Measurements from ENCODE around the gene ETFBKMT.
"Not testable (repeated sequence)": the region's sequence is repeated elsewhere in the genome, so short reads cannot be mapped to it uniquely, and the experiment has no call there.

Gene ETFBKMT

GRCh38 chr12:31664038-31664437, 4.5 kb downstream of the ETFBKMT start:
- no peak overlapping the region for H3K4me2 ChIP-seq (ENCODE audit: low read length)
- no peaks in the 10 kb centered on the region for H3K36me3 ChIP-seq (ENCODE audit: control insufficient read depth, insufficient read depth, low read length)
- no peak overlapping the region for H3K9ac ChIP-seq
- TF ChIP-seq CTCF (IDR thresholded peaks at IDR 0.05): no peak
- H3K9me3 ChIP-seq (ENCODE audit: control insufficient read depth, low read length): no peaks in the 10 kb centered on the region
- no peaks in the 10 kb centered on the region for H3K4me1 ChIP-seq
- no peaks in the 10 kb centered on the region for H3K27me3 ChIP-seq (ENCODE audit: control insufficient read depth, insufficient read depth, low read length)
- no peak overlapping the region for H3K27ac ChIP-seq
- no peak overlapping the region for H2AFZ ChIP-seq
- H3K79me2 ChIP-seq: no peaks in the 10 kb centered on the region
- H3K4me3 ChIP-seq (ENCODE audit: low read depth, low read length): no peak overlapping the region

- Histone ChIP-seq H3K36me3 (ENCODE audit: control insufficient read depth, insufficient read depth, low read length) (no peaks in the 10 kb centered on the region), H3K4me1 (no peaks in the 10 kb centered on the region), H3K9ac (no peak overlapping the region), H3K79me2 (no peaks in the 10 kb centered on the region), H3K27ac (no peak overlapping the region), H3K9me3 (ENCODE audit: control insufficient read depth, low read length) (no peaks in the 10 kb centered on the region), H3K4me3 (ENCODE audit: low read depth, low read length) (no peak overlapping the region), H3K27me3 (ENCODE audit: control insufficient read depth, insufficient read depth, low read length) (no peaks in the 10 kb centered on the region), H2AFZ (no peak overlapping the region), H3K4me2 (ENCODE audit: low read length) (no peak overlapping the region)
- no peak for TF ChIP-seq CTCF (IDR thresholded peaks at IDR 0.05)
Observed at GRCh38 chr12:31669020-31669419, 9.5 kb downstream of the ETFBKMT start.

- not testable (repeated sequence) for H3K79me2 ChIP-seq; H3K4me3 ChIP-seq (ENCODE audit: low read depth, low read length); H3K4me1 ChIP-seq; H3K9ac ChIP-seq; H3K9me3 ChIP-seq (ENCODE audit: control insufficient read depth, low read length); H2AFZ ChIP-seq; H3K27me3 ChIP-seq (ENCODE audit: control insufficient read depth, insufficient read depth, low read length); H3K4me2 ChIP-seq (ENCODE audit: low read length); H3K36me3 ChIP-seq (ENCODE audit: control insufficient read depth, insufficient read depth, low read length); H3K27ac ChIP-seq
Observed at GRCh38 chr12:31669582-31669981, 10.1 kb downstream of the ETFBKMT start.

GRCh38 chr12:31672521-31672920, 13.0 kb downstream of the ETFBKMT start:
- Histone ChIP-seq H3K79me2 (no peaks in the 10 kb centered on the region), H3K4me3 (ENCODE audit: low read depth, low read length) (no peak overlapping the region), H3K9me3 (ENCODE audit: control insufficient read depth, low read length) (no peaks in the 10 kb centered on the region), H3K27me3 (ENCODE audit: control insufficient read depth, insufficient read depth, low read length) (no peaks in the 10 kb centered on the region), H3K27ac (no peak overlapping the region), H3K36me3 (ENCODE audit: control insufficient read depth, insufficient read depth, low read length) (no peaks in the 10 kb centered on the region), H3K9ac (no peak overlapping the region), H3K4me1 (no peaks in the 10 kb centered on the region), H2AFZ (no peak overlapping the region), H3K4me2 (ENCODE audit: low read length) (no peak overlapping the region)
- TF ChIP-seq CTCF (IDR thresholded peaks at IDR 0.05): no peak

- no peak overlapping the region for H3K4me2 ChIP-seq (ENCODE audit: low read length)
- peaks cover 2% of the 10 kb centered on the region for H3K36me3 ChIP-seq (ENCODE audit: control insufficient read depth, insufficient read depth, low read length)
- no peaks in the 10 kb centered on the region for H3K27me3 ChIP-seq (ENCODE audit: control insufficient read depth, insufficient read depth, low read length)
- no peak overlapping the region for H3K27ac ChIP-seq
- no peak overlapping the region for H2AFZ ChIP-seq
- H3K79me2 ChIP-seq: no peaks in the 10 kb centered on the region
- H3K4me3 ChIP-seq (ENCODE audit: low read depth, low read length): no peak overlapping the region
- H3K9ac ChIP-seq: no peak overlapping the region
- no peaks in the 10 kb centered on the region for H3K4me1 ChIP-seq
- no peaks in the 10 kb centered on the region for H3K9me3 ChIP-seq (ENCODE audit: control insufficient read depth, low read length)
- TF ChIP-seq CTCF (IDR thresholded peaks at IDR 0.05): peak; percentile 60
Observed at GRCh38 chr12:31682136-31682962, 22.9 kb downstream of the ETFBKMT start.
